Astrocyte (in vitro differentiated cells and primary cell): ENCODE data around the gene IQUB. TPM values are rescaled to one million over a fixed set of nuclear protein-coding genes. Genes with fewer than 3 reads are reported as not detected.

Experiments used
- DNase-seq: peaks from one replicate; pipeline ENCODE4 v3.0.0-alpha.2; 2010; ENCODE audit warnings: low read depth
- FAIRE-seq: peaks from 2 replicates; lab custom pipeline; 2011; peaks lifted over from hg19 to GRCh38; lab: Jason Lieb, UNC
- H2AFZ ChIP-seq: 2 replicates; pipeline ENCODE4 v1.6.0; 2012; ENCODE audit warnings: low read depth, low read length, inconsistent platforms
- H3K27ac ChIP-seq: 2 replicates; pipeline ENCODE4 v1.5.1; 2011; ENCODE audit warnings: low read depth, low read length, inconsistent platforms
- H3K27me3 ChIP-seq: 2 replicates; pipeline ENCODE4 v1.6.0; 2011; ENCODE audit warnings: low read length, inconsistent platforms; ENCODE audit not compliant: insufficient read depth
- H3K36me3 ChIP-seq: 2 replicates; pipeline ENCODE4 v1.5.1; 2011; ENCODE audit warnings: low read length, inconsistent platforms; ENCODE audit not compliant: insufficient read depth
- H3K4me1 ChIP-seq: 2 replicates; pipeline ENCODE4 v1.5.1; 2011; ENCODE audit warnings: low read length, inconsistent platforms; ENCODE audit not compliant: insufficient read depth
- H3K4me2 ChIP-seq: 2 replicates; pipeline ENCODE4 v1.6.0; 2012; ENCODE audit warnings: low read length, inconsistent platforms
- H3K4me3 ChIP-seq: 2 replicates; pipeline ENCODE4 v1.5.1; 2011; ENCODE audit warnings: low read depth, mild to moderate bottlenecking, low read length, inconsistent platforms; ENCODE audit not compliant: insufficient read depth
- H3K79me2 ChIP-seq: 2 replicates; pipeline ENCODE4 v1.6.0; 2012; ENCODE audit warnings: mild to moderate bottlenecking, low read length, inconsistent platforms; ENCODE audit not compliant: insufficient read depth
- H3K9ac ChIP-seq: 2 replicates; pipeline ENCODE4 v1.6.0; 2012; ENCODE audit warnings: mild to moderate bottlenecking, low read length, inconsistent platforms
- H3K9me3 ChIP-seq: 2 replicates; pipeline ENCODE4 v1.5.1; 2012; ENCODE audit warnings: low read depth, mild to moderate bottlenecking, low read length, inconsistent platforms; ENCODE audit not compliant: insufficient read depth
- H4K20me1 ChIP-seq: 2 replicates; pipeline ENCODE4 v1.6.0; 2012; ENCODE audit warnings: low read length, inconsistent platforms; ENCODE audit not compliant: insufficient read depth
- H3K27ac Mint-ChIP-seq: one replicate; pipeline ENCODE4 v1.8.0; 2021; ENCODE audit warnings: mild to moderate bottlenecking, mixed read lengths; ENCODE audit not compliant: unreplicated experiment
- H3K27me3 Mint-ChIP-seq: one replicate; pipeline ENCODE4 v1.8.0; 2021; ENCODE audit warnings: low read depth, mixed read lengths; ENCODE audit not compliant: unreplicated experiment
- H3K36me3 Mint-ChIP-seq: one replicate; pipeline ENCODE4 v1.8.0; 2021; ENCODE audit warnings: low read depth, mixed read lengths; ENCODE audit not compliant: unreplicated experiment
- H3K4me1 Mint-ChIP-seq: one replicate; pipeline ENCODE4 v1.8.0; 2021; ENCODE audit warnings: low read depth, mixed read lengths; ENCODE audit not compliant: unreplicated experiment
- H3K4me3 Mint-ChIP-seq: one replicate; pipeline ENCODE4 v1.8.0; 2021; ENCODE audit warnings: mild to moderate bottlenecking, moderate library complexity, mixed read lengths; ENCODE audit not compliant: unreplicated experiment
- H3K9me3 Mint-ChIP-seq: one replicate; pipeline ENCODE4 v1.8.0; 2021; ENCODE audit warnings: mild to moderate bottlenecking, mixed read lengths; ENCODE audit not compliant: unreplicated experiment
- EZH2 ChIP-seq: IDR thresholded peaks from 2 replicates; pipeline ENCODE4 v1.6.1; 2012; ENCODE audit warnings: mild to moderate bottlenecking, low read length, inconsistent platforms; ENCODE audit not compliant: insufficient read depth
- total RNA-seq: library from RNA; stranded (reverse); gene quantifications from 2 replicates; pipeline ENCODE4 v1.2.1, GENCODE V29; 2021
- TF ChIP-seq, protein P1 (sequence below): IDR thresholded peaks from 2 replicates; pipeline ENCODE4 v1.5.1; 2011; ENCODE audit warnings: low read depth, mild to moderate bottlenecking, inconsistent platforms, low read length, moderate library complexity; ENCODE audit not compliant: insufficient read depth

IQUB gene
- total RNA-seq, 1 donor from 2014 or later, result 0.59 TPM

DNA sequence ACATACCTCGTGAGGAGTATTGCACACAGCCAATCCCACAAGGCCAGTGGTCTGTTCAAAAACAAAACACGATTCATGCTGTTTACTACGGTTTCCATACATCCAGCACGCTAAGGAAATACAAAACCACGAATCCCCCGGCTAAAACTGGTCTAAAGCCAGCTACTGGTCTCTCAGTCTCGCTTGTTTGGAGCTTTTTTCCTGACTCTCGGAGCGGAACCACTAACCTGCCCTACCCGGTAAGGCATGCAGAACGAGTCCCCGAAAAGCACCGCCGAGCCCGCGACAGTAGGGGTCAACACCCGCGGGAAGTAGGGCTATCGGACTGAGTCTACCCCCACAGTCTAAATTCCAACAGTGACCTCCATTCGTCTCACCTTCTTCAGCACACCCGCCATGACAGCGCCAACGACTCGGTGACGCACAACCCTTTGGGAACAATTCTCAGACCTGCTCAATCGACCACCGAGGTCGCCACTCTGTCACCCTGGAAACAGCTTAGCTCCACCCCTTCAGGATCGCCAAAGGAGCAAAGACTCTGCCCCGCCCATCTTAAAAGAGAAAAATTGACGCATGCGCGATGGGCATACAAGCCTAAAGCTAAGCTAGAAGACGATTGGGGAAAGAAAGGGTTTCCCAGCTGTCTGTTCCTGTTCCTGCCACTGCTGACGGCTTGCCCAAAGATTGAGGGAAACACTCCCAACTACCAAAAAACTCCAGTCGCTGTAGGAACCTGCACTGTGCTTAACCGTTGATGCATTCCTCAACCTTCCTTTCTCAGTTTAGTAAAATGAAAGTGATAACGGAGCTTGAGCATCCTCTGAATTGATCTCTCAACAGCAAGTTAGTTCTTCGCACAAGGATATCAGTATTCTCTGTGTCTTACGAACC, 23.2 kb upstream of the IQUB start, which contains the start of gene NDUFA5:
Gene NDUFA5, minus strand, starts transcription at position 421 of the 891 bp plus-strand sequence. Its CDS starts 23 bp downstream, at position 398.
- peak within 1 kb of the TSS; percentile 85 for H3K4me2 ChIP-seq
- Mint-ChIP-seq H3K36me3 (no peaks in the 10 kb centered on the region), H3K4me1 (no peaks in the 10 kb centered on the region), H3K27me3 (no peaks in the 10 kb centered on the region), H3K27ac (no peak within 1 kb of the TSS), H3K9me3 (no peaks in the 10 kb centered on the region), H3K4me3 (no peak within 1 kb of the TSS)
- H4K20me1 ChIP-seq, result no peaks in the 10 kb centered on the region
- H3K4me3 ChIP-seq, result peak within 1 kb of the TSS; percentile 98
- no peaks in the 10 kb centered on the region for H3K9me3 ChIP-seq
- H3K9ac ChIP-seq, result peak within 1 kb of the TSS; percentile 94
- peak within 1 kb of the TSS; percentile 93 for H3K27ac ChIP-seq
- TF ChIP-seq, protein P1, sequence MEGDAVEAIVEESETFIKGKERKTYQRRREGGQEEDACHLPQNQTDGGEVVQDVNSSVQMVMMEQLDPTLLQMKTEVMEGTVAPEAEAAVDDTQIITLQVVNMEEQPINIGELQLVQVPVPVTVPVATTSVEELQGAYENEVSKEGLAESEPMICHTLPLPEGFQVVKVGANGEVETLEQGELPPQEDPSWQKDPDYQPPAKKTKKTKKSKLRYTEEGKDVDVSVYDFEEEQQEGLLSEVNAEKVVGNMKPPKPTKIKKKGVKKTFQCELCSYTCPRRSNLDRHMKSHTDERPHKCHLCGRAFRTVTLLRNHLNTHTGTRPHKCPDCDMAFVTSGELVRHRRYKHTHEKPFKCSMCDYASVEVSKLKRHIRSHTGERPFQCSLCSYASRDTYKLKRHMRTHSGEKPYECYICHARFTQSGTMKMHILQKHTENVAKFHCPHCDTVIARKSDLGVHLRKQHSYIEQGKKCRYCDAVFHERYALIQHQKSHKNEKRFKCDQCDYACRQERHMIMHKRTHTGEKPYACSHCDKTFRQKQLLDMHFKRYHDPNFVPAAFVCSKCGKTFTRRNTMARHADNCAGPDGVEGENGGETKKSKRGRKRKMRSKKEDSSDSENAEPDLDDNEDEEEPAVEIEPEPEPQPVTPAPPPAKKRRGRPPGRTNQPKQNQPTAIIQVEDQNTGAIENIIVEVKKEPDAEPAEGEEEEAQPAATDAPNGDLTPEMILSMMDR, result no peak
- TF ChIP-seq EZH2, result no peak
- DNase-seq (peak; percentile 98), FAIRE-seq (peak; percentile 76)
- H2AFZ ChIP-seq, result peak within 1 kb of the TSS; percentile 90
- H3K27me3 ChIP-seq, result no peaks in the 10 kb centered on the region
- no peaks in the 10 kb centered on the region for H3K4me1 ChIP-seq
- no peaks in the 10 kb centered on the region for H3K36me3 ChIP-seq
- peaks cover 36% of the 10 kb centered on the region for H3K79me2 ChIP-seq

- no peaks in the 10 kb centered on the region for H4K20me1 ChIP-seq
- H3K9me3 ChIP-seq, result no peaks in the 10 kb centered on the region
- peak overlapping the region; percentile 93 for H3K27ac ChIP-seq
- H3K4me1 ChIP-seq, result no peaks in the 10 kb centered on the region
- Mint-ChIP-seq H3K4me3 (no peak overlapping the region), H3K27ac (no peak overlapping the region), H3K9me3 (peaks cover 2% of the 10 kb centered on the region), H3K4me1 (no peaks in the 10 kb centered on the region), H3K27me3 (no peaks in the 10 kb centered on the region), H3K36me3 (peaks cover 3% of the 10 kb centered on the region)
- H3K4me2 ChIP-seq, result peak overlapping the region; percentile 85
- peak overlapping the region; percentile 98 for H3K4me3 ChIP-seq
- H3K27me3 ChIP-seq, result no peaks in the 10 kb centered on the region
- peaks cover 38% of the 10 kb centered on the region for H3K79me2 ChIP-seq
- peak overlapping the region; percentile 90 for H2AFZ ChIP-seq
- no peak for FAIRE-seq
- H3K36me3 ChIP-seq, result no peaks in the 10 kb centered on the region
- no peak for TF ChIP-seq EZH2
- TF ChIP-seq, protein P1, result no peak
- DNase-seq, result no peak
- H3K9ac ChIP-seq, result peak overlapping the region; percentile 94
Measured at GRCh38 chr7:123557016-123557397, 22.6 kb upstream of the IQUB start.

GRCh38 chr7:123555484-123555883, 21.1 kb upstream of the IQUB start:
- Histone ChIP-seq H3K4me2 (no peak overlapping the region), H3K27ac (no peak overlapping the region), H3K4me1 (no peaks in the 10 kb centered on the region), H3K9me3 (no peaks in the 10 kb centered on the region), H3K9ac (no peak overlapping the region), H3K4me3 (no peak overlapping the region), H3K36me3 (no peaks in the 10 kb centered on the region), H4K20me1 (no peaks in the 10 kb centered on the region), H3K27me3 (no peaks in the 10 kb centered on the region), H3K79me2 (peaks cover 41% of the 10 kb centered on the region), H2AFZ (no peak overlapping the region)
- Mint-ChIP-seq H3K27ac (no peak overlapping the region), H3K9me3 (peaks cover 2% of the 10 kb centered on the region), H3K4me3 (no peak overlapping the region), H3K27me3 (no peaks in the 10 kb centered on the region), H3K4me1 (no peaks in the 10 kb centered on the region), H3K36me3 (peaks cover 3% of the 10 kb centered on the region)
- FAIRE-seq (no peak), DNase-seq (no peak)
- TF ChIP-seq, protein P1, result no peak
- TF ChIP-seq EZH2, result no peak
